Measurements from ENCODE around the gene TEX26. TPM values are rescaled to one million over a fixed set of nuclear protein-coding genes. Genes with fewer than 3 reads are reported as not detected.
A peak's percentile ranks its signal among the peaks of the same experiment; 100 is the strongest.

TEX26 gene
- total RNA-seq, 1 experiment from 2014 or later: not detected

DNA sequence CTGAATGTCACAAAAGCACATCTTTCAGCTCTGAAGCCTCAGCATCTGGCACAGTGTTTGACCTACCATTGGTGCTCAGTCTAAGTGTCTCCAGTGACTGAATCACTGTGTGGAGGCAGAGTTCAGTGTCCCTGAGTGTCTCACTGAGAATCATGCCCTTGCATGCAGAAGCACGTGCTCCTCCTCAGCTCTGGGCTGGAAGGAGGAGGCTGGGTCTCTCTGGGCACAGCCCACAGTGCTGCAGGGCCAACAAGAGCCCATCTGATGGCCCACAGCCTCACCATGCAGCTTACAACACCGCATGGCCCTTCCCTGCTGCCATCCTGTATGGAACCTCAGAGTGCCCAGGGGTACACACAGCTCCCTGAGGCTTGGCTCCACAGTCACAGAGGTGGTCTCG, 86.1 kb downstream of the TEX26 start:
- peaks cover 11% of the 10 kb centered on the region for H3K4me1 ChIP-seq (replicated peaks)
- H3K4me3 ChIP-seq: no peak overlapping the region
- no peaks in the 10 kb centered on the region for H3K27me3 ChIP-seq (replicated peaks)
- DNase-seq (ENCODE audit: low read depth in 1 of 2, low spot score in 2 of 2): no peak
- no peaks in the 10 kb centered on the region for H3K9me3 ChIP-seq (replicated peaks)
- H3K36me3 ChIP-seq: no peaks in the 10 kb centered on the region
- H3K27ac ChIP-seq: no peak overlapping the region

GRCh38 chr13:31020996-31021395, 88.5 kb downstream of the TEX26 start:
- no peak for DNase-seq (ENCODE audit: low read depth in 1 of 2, low spot score in 2 of 2)
- H3K9me3 ChIP-seq (replicated peaks): no peaks in the 10 kb centered on the region

GRCh38 chr13:31022288-31022895, 89.9 kb downstream of the TEX26 start:
- no peak for DNase-seq (ENCODE audit: low read depth in 1 of 2, low spot score in 2 of 2)
- Histone ChIP-seq H3K27ac (no peak overlapping the region), H3K4me3 (no peak overlapping the region), H3K4me1 (replicated peaks) (peaks cover 13% of the 10 kb centered on the region), H3K9me3 (replicated peaks) (no peaks in the 10 kb centered on the region), H3K36me3 (no peaks in the 10 kb centered on the region), H3K27me3 (replicated peaks) (no peaks in the 10 kb centered on the region)

More at GRCh38 chr13:31020996-31021395, 88.5 kb downstream of the TEX26 start:
- peaks cover 13% of the 10 kb centered on the region for H3K4me1 ChIP-seq (replicated peaks)
- H3K4me3 ChIP-seq: no peak overlapping the region
- H3K27me3 ChIP-seq (replicated peaks): no peaks in the 10 kb centered on the region
- H3K27ac ChIP-seq: no peak overlapping the region
- H3K36me3 ChIP-seq: no peaks in the 10 kb centered on the region

DNA sequence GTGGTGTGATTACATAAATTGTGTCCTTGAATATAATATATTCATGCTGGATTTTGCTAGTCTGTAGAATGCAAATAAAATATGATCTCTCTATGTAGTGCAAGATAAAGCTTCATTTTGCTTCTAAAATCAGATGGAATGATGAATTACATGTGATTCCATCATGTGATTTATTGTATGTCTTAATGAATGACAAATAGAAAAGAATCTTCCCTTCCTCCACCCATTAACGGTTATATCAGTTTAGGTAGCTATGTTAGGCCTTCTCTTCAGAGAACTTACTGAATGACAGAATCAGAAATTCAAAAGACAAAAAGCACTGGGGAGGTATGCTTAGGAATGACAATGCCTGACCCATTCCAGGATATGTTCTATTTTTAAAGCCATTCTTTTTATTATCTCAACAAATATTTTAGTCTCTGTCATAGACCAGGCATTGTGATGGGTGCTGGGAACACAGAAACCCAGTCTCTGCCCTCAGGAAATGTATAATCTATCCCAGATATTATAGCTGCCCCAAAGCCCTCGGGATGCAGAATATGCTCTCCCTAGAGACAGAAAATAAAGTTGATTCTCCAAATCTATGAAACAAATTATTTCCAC, 90.6 kb downstream of the TEX26 start:
- no peak overlapping the region for H3K27ac ChIP-seq
- no peaks in the 10 kb centered on the region for H3K27me3 ChIP-seq (replicated peaks)
- no peak overlapping the region for H3K4me3 ChIP-seq
- H3K4me1 ChIP-seq (replicated peaks): peaks cover 13% of the 10 kb centered on the region
- peak in 1 of 2 experiments; percentile 13 for DNase-seq (ENCODE audit: low read depth in 1 of 2, low spot score in 2 of 2)
- no peaks in the 10 kb centered on the region for H3K9me3 ChIP-seq (replicated peaks)
- no peaks in the 10 kb centered on the region for H3K36me3 ChIP-seq

Other genes starting within 250 kb of the TEX26 start
- gene ALOX5AP, start 197.1 kb upstream of the TEX26 start, total RNA-seq (2014; rRNA removed; shearing (Covaris generic)): 1.1 and 1.6 TPM in 2 replicates
- not detected in 2 replicates for gene MEDAG, start 26.4 kb upstream of the TEX26 start, total RNA-seq (2014; rRNA removed; shearing (Covaris generic))
- gene HSPH1, start 229.2 kb downstream of the TEX26 start, total RNA-seq (2014; rRNA removed; shearing (Covaris generic)): 84.9 and 90.3 TPM in 2 replicates

All from SJSA1 (cell line).